DND-41 (cell line): ENCODE results near the gene MACROD2.

Source experiments
- CTCF ChIP-seq: IDR thresholded peaks from 2 replicates; pipeline ENCODE4 v1.5.1; 2012; ENCODE audit warnings: borderline replicate concordance, low read length, moderate library complexity, mild to moderate bottlenecking; ENCODE audit not compliant: poor library complexity, severe bottlenecking; ENCODE audit errors: extremely low read depth
- EZH2 ChIP-seq: IDR thresholded peaks from 3 replicates; pipeline ENCODE4 v1.6.1; 2012; ENCODE audit warnings: borderline replicate concordance, low read depth, mild to moderate bottlenecking, moderate library complexity, low read length, inconsistent platforms; ENCODE audit not compliant: severe bottlenecking

GRCh38 chr20:16001286-16001685 is 2006.0 kb downstream of the MACROD2 start:
- TF ChIP-seq CTCF: no peak
- TF ChIP-seq EZH2: no peak
